Measurements from ENCODE around the gene CAPN10. TPM values are rescaled to one million over a fixed set of nuclear protein-coding genes. Genes with fewer than 3 reads are reported as not detected.
"Not testable (repeated sequence)": the region's sequence is repeated elsewhere in the genome, so short reads cannot be mapped to it uniquely, and the experiment has no call there.

Gene CAPN10
- total RNA-seq, 1 donor from 2014 or later = 20.4 TPM

DNA sequence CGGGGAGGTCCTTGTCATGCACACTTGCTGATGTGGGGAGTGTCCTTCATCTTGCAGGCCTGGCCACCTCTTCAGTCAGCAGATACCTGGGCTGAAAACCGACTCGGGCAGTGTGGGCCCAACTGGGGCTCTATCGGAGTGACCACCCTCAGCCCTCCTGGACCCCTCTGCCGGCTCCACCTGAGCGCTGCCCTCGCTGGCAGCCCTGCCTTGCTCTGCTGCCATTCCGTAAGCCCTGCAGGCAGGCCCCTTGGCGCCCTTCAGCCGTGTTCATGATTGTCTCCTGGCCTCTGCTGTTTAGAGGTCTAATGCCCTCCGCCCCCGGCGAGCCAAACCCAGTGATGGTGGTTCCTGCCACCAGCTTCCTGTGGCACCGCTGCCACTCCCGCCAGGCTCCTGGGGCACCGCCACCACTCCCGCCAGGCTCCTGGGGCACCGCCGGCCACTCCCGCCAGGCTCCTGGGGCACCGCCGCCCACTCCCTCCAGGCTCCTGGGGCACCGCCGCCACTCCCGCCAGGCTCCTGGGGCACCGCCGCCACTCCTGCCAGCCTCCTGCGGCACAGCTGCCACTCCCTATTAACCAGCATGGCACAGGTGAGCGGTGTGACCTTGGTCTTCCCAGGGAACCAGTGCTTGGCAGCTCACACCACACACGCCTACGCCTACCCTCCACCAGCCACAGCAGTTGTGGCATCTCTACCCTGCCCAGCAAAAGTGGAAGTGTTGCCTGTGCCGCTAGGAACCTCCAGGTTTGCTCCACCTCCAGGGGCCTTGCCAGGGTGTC, 15.9 kb downstream of the CAPN10 start:
- DNase-seq (ENCODE audit: low read depth in 2 of 2) = no peak

DNA sequence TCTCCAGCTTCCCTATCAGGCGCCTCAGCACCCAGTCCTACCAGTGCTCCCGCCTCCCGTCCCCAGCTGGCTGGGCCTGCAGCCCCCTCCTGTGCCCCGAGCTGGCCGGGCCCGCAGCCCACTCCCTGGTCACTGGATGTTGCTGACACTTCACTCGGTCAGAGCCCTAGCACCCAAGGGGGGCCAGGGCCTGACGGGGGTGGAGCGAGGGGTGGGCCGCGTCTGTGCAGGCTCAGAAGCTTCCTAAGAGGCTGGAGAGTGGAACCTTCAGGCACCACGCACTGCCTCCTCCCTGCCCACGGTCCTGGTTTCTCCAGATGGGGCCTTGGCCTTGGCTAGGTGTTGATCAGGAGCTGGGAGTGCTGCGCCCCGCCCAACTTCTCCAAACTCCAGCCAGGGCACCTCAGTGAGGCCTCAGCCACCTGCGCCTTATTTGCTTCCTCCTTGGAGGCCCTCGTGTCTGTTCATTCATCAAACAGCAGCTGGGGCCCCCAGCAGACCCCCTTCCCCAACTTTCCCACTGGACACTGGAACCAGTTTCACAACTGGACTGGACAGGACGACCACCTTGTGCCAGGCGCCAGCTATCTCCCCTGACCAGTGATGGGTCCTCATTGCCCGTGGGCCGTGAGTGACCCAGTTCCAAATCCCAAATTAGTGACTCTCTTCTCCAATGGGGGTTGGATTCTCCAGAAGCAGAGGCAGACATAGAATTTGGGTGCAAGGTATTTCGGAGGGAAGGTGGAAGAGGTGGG, 16.7 kb downstream of the CAPN10 start:
- DNase-seq (ENCODE audit: low read depth in 2 of 2) = no peak

DNA sequence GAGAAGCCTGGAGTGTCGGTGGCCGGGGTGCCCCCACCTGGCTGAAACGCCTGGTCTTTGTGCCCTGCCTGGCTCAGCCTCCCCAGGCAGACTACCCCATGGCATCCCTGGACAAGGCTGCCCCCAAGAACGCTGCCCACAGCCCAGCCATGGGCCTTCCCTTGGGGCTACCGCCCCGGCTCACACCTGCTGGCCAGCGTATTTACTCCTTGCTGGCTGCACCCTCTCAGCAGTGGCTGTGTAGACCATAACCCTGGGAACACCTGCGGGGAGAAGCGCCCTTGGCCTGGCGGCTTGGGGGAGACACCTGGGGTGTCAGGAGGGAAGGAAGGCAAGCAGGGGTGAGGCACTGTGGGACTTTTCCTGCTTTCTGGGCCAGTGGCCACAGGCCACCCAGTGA, 17.3 kb downstream of the CAPN10 start:
- no peak for DNase-seq (ENCODE audit: low read depth in 2 of 2)

DNA sequence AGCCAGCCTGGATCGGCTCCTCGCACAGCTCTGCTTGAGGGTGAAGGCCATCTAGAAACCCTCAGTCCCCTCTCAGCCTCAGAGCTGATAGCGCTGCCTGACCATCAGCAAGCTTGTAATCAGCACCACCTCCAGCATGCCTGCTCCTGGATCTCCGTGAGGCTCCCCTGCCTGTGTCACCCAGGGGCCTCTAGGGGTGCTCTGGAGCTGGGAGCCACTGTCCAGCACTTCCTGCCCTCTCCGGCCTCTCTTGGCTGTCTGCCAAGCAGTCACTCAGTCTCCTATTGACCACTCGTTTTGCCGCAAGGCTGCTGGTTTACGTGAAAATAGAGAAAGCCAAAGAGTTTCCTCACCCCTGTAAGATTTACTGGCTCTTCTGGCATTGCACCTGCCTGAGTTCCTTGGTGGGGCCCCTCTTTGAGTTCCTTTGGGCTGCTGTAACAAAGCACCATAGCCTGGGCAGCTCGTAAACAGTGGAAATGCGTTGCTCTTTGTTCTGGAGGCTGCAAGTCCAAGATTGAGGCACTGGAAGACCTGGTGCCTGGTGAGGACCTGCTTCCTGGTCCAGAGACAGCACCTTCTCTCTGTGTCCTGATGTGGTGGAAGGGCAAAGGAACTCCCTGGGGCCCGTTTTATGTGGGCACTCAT, 17.9 kb downstream of the CAPN10 start:
- peak; percentile 84 to 87 for DNase-seq (ENCODE audit: low read depth in 2 of 2)

DNA sequence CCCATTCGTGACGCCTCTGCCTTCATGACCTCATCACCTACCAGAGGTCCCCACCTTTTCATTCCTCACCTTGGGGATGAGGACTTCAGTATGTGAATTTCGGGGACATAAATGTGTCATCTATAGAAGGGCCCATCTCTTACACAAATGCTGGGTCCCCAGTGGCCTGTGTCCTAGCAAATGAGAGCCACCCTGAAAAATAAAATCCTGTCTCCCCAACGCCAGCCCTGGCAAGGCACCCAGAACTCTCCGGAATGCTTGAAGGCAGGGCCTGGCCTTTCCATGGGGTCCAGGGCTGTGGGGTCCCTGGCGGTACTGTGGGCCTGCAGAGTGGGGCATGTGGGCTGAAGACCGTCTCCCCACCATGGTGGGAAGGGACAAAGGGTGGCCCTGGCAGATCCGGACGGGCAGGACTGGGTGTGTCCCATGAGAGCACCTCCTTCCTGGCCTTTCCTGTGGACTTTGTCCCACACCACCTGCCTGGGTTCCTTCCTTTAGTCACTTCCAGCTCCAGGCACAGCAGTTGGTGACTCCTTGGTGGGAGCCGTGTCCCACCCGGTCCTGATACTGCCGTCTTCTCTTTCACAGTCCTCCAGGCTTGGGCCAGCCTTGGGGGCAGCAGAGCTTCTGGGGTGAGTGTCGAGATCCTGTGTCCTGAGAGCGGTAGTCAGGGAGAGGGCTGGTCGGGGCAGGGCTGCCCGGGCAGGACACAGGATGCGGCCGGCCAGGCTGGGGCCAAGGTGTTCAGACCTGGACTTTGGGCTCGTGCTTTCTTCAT, 18.6 kb downstream of the CAPN10 start:
- DNase-seq (ENCODE audit: low read depth in 2 of 2) = no peak

DNA sequence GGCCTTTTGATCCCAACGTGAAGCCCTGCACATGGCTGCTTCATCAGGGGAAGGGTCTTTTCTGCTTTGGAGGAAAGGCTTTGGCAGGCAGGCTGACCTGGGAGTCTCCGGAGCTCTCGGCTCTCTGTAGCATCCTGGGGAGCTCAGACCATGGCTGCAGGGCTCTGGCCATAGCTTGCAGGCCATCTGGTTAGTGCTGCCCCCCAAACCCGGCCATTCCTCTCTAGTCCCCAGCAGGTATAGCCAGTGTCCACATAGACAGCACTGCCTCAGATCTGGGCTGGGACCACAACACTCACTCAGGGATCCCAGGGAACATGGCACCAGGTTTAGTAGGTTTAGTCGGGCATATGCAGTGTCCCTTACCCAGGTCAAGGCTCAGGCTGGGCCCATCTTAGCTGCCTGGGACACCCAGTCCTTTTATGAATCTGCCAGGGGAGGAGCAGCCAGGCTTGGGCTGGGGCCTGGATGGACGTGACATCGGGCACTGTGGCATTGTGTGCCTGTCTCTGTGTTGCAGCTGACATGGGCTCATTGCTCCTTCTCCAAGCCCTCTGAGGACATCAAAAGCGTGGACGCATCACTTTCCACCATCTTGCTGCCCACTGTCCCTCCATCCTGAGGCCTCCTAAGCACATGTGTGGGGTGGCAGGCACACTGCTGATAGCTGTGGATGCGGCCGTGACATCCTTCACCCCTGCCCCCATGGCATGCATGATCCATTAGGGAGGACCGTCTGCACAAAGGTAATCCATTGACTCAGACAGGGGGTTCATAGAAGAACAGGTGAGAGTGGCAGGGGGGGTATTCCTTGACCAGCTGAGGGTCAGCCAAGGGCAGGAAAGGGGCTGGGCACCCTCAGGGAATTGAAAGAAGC, 19.6 kb downstream of the CAPN10 start:
- no peak for DNase-seq (ENCODE audit: low read depth in 2 of 2)

DNA sequence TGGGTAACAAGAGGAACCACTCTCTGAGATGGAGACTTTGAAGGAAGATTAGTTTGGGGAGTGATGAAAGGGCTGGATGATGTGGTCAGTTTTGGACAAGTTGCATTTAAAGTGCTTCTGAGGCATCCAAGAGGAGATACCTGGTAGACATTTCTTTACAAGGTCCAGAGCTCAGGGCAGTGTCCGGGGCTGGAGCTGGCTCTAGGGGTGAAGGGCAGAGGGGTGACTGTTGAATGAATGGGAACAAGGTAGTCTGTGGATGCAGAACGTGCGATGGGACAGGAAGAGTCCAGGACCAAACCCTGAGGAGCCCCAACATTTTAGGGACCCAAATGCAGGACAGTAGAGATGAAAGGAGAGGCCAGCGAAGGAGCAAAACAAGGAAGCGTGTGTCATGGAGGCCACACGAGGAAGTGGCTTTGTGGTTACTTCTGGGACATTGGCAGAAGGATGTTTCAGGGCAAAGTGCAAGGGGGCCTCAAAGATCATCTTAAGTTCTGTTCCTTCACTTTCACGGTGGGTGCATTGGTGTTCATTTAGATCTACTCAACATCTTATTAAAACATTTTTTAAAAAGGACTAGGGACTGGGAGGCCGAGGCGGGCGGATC, 25.2 kb downstream of the CAPN10 start:
- DNase-seq (ENCODE audit: low read depth in 2 of 2) = no peak

DNA sequence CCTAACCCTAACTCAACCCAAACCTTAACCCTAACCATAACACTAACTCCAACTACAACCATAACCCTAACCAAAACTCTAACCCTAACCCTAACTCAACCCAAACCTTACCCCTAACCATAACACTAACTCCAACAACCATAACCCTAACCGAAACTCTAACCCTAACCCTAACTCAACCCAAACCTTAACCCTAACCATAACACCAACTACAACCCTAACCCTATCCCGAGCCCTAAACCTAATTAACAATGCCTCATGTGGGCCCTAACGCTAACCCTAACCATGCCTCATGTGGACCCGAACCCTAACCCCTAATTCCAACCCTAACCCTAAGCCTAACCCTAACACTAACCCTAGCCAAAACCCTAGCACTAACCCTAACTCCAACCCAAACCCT, 27.2 kb downstream of the CAPN10 start:
- DNase-seq (ENCODE audit: low read depth in 2 of 2) = no peak

DNA sequence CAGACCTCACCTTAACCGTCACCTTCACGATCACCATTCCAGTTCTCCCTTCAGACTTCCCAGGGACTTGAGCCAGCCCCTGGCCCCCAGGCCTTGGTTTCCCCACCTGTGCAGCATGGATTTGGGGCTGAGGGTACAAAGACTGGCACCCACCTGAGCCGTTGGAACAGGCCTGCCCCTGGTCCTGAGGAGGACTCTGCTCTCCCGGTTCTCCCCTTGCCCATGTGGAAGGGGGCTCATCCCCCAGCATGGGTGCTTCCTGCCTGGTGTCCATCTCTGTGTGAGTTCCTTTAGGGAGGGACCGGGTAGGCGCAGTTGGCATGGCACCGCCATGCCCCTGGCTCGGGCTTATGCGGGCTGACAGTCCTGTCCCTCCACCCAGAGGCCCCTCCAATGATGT, 27.9 kb downstream of the CAPN10 start:
- no peak for DNase-seq (ENCODE audit: low read depth in 2 of 2)

DNA sequence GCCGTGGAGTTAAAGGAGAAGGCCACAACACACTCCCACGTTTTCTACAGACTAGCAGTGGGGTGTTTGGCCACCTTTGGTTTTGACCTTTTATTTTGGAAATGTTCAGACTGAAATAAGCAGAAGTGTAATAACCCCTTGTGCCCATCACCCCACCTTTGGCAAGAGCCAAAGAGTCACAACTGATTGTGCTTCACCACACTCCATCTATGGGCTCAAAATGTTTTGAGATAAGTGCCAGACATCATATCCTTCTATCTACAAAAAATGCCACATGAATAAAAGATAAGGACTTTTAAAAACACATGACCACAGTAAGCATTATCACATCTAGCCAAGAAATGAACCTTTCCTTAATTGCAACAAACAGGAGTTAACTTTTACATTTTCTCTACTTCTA, 28.9 kb downstream of the CAPN10 start:
- no peak for DNase-seq (ENCODE audit: low read depth in 2 of 2)

DNA sequence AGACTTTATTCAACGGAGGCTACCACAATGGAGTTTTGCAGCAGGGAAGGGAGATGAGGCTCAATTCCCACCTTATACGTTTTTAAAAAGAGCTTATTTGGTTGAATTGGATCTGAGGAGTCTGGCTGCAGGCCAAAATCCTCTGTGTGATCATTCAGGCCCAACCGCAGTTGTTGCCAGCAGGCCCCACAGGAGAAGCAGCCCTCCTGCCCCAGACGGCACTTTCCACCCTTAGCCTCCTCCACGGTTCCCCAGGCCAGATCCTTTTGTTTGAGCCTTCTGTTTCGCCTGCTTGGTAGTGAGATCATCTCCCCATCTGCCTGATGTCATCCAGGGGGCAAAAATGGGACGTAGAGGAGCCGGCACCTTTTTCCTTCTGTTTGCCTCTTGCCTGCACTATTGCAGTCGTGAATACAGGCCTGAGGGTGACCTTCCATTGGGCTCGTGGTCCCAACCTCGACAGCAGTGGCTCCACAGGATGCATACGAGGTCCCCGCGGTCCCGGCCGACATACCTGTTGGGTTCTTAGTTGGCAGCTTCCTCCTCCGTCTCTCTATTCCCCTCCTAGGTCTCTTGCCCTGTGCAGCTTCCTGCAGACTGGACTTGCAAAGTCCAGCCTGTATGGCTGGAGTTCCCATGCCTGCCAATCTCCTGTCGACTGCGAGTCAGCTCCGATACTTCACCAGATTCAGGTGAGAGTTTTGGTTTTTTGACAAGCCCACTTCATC, 29.4 kb downstream of the CAPN10 start:
- DNase-seq (ENCODE audit: low read depth in 2 of 2) = no peak

DNA sequence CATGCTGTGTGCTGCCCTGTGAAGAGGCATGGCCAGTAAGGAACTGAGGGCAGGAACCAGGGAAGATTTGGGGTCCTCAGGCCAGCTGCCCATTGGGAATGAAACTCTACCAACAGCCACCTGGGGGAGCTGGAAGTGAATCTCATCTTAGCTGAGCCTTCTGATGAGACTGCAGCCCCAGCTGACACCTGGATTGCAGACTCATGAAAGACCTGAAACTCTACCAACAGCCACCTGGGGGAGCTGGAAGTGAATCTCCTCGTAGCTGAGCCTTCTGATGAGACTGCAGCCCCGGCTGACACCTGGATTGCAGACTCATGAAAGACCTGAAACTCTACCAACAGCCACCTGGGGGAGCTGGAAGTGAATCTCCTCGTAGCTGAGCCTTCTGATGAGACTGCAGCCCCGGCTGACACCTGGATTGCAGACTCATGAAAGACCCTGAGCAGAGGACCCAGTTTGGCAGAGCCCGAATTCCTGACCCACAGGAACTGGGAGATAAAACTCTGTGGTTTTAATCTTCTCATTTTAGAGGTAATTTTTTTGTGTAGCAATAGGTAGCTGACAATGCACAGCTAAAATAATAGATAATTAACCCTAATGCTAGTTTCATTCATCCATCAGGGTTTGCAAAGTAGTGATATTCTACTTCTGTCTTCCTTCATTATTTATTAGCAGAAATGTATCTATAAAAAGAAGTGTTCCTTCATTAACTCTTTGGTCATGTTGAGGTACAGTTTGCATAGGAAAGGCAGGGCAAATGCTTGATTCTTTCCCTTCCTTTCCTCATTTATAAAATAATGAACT, 30.5 kb downstream of the CAPN10 start:
- not testable (repeated sequence) for DNase-seq (ENCODE audit: low read depth in 2 of 2)

DNA sequence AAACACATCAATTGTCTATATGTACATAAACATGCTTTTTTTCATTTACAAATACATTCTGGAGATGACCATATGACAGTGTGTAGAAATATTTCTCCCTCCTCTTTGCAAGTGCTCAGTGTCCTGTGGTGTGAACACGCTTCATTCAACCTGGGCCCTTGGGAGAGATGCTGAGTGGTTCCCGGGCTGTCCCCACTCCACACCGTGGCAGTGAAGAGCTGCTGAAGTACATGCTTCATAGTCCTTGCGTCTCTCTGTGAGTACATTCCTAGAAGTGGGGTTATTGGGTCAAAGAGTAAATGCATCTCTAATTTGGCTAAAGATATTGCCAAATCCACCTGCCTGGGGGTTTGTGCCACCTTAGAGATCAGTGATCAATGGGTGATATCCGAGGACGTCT, 32.2 kb downstream of the CAPN10 start:
- DNase-seq (ENCODE audit: low read depth in 2 of 2) = no peak

DNA sequence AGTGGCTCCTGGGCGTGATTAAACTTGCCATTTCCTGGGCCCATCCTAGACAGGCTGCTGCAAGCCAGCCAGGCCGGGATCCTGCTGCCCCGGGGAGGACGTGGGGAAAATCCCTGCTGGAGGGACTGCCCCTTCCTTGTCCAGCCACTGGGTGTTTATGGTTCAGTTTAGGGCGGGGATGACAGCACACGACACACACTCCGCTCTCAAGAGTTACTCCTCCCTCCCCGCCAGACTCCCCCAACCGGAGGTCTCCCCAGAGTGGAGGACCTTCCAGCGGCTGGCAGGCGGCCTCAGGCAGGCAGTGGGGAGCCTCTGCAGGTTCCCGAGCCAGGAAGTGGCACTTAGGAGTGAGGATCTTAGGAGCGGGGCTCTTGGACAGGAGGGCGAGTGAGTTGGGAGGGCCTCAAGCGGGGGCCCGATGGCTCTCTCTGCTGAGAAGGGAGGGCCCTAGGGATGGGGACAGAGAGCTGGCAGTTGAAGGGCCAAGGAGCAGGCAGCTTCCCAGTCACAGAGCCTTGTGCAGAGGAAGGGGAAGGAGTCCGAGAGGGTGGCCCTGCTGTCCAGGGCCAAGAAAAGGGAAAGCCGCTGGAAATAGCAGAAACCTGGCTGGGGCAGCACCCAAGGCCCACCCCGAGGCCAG, 33.1 kb downstream of the CAPN10 start:
- no peak for DNase-seq (ENCODE audit: low read depth in 2 of 2)

DNA sequence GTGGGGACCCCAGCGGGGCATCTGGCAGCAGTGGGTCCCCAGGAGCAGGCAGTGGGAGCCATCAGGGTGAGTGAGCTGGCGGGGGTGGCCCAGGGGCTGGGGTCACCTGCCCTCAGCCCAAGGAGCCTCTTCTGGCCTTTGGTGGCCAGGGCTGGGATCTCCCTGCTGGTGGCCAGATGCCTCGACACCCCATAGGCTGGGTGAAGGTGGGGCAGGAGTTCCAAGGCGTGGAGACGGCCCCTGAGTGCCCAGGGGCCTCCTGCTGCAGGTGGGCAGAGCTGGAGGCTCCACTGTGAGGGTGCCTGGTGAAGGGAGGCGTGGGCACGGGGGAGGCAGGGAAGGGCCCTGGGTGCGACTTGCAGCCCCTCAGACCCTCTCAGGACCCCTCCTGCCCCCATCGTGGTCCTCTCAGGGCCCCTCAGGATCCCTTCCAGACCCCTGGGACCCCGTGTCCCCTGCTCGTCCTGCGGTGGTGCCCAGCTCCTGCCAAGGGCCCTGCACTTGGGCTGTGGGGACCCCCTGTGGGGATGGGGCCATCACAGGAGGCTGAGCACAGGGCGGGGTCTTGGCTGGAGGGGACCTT, 33.7 kb downstream of the CAPN10 start:
- DNase-seq (ENCODE audit: low read depth in 2 of 2) = no peak

DNA sequence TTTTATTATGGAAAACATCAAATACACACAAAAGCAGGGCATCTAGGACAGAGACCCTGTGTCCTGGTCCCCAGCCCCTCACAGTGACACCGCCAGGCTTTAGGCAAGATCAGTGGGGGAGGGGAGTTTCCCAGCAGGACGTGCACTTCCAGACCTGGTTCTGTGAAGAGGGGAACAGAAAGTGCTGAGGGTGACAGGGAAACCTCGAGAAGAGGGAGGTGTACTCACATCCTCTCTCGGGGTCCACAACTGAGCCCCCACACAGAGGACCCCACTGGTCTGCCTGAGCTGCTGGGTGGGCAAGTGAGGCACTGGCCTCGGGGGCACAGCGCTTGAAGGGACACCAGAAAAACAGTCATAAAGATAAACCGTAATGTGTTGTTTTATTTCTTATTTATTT, 34.3 kb downstream of the CAPN10 start:
- no peak for DNase-seq (ENCODE audit: low read depth in 2 of 2)

DNA sequence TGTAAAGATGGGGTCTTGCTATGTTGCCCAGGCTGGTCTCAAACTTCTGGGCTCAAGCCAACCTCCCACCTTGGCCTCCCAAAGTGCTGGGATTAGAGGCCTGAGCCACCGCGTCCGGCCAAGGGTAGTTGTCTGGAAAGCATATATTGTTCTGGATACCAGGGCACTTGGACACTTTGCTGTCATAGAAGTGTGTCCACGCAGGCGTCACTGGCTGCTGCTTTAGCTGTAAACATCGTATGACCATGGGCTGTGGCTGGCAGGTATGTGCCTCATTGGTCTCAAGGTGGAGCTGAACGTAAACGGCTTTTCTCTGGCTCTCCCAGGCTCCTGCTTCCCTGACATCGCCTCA, 35.5 kb downstream of the CAPN10 start:
- no peak for DNase-seq (ENCODE audit: low read depth in 2 of 2)

Data from dermis microvascular lymphatic vessel endothelial cell (primary cell).